Body of pancreas (tissue), 4 donors: ENCODE results near the gene OGFOD3. TPM values are rescaled to one million over a fixed set of nuclear protein-coding genes. Genes with fewer than 3 reads are reported as not detected.

Experiments used
- ATAC-seq: fragments of 150-250 bp; one replicate; pipeline ENCODE4 v1.9.1; 2016
- DNase-seq, 4 donors: peaks; one replicate each; pipeline ENCODE4 v3.0.0-alpha.2; 2019
- H3K27ac ChIP-seq, 4 donors: fragments of 200-600 bp; sonication (generic); 1 replicate in 3 of 4; 2 replicates in 1 of 4; pipeline versions ENCODE4 v1.5.1 to v1.6.1; 2016 to 2019; ENCODE audit warnings: mild to moderate bottlenecking in 1 of 4, mixed read lengths in 1 of 4, moderate library complexity in 1 of 4
- H3K27me3 ChIP-seq, 2 donors: fragments of 200-600 bp; sonication (generic); one replicate each; pipeline ENCODE4 v1.6.0; 2016; ENCODE audit warnings: mild to moderate bottlenecking in 1 of 2
- H3K36me3 ChIP-seq, 2 donors: fragments of 200-600 bp; sonication (generic); replicated peaks in 1 of 2; 2 replicates each; pipeline ENCODE4 v1.5.1; 2016; ENCODE audit warnings: low read depth in 2 of 2; ENCODE audit not compliant: insufficient read depth in 1 of 2
- H3K4me1 ChIP-seq: fragments of 200-600 bp; sonication (generic); one replicate; pipeline ENCODE4 v1.6.0; 2016
- H3K4me3 ChIP-seq, 2 donors: fragments of 200-600 bp; sonication (generic); 1 replicate in 1 of 2; 2 replicates in 1 of 2; pipeline ENCODE4 v1.5.1; 2016 to 2019
- H3K9me3 ChIP-seq, 3 donors: fragments of 200-600 bp; sonication (generic); 1 replicate in 2 of 3; 2 replicates in 1 of 3; pipeline ENCODE4 v1.5.1; 2016
- POLR2A ChIP-seq, 3 donors: fragments of 450-650 bp; IDR thresholded peaks; one replicate each; pipeline ENCODE4 v1.6.1; 2016; ENCODE audit warnings: antibody characterized with exemption in 3 of 3, mild to moderate bottlenecking in 2 of 3
- WGBS, 2 donors: methylation state at CpG; one replicate each; pipeline ENCODE4 v1.1.5; 2017; 5-methylcytosine and 5-hydroxymethylcytosine counted together
- intact Hi-C: fragments of 100-400 bp; cut with DNase I; formaldehyde crosslinking; loops from one replicate; pipeline ENCODE4 v1.15.1; 2023
- total RNA-seq, 2 donors: library from RNA; depleted of rRNA; stranded (reverse); fragments of >200 nt; gene quantifications; one replicate each; pipeline ENCODE4 v1.1.0, GENCODE V29; 2016
- TF ChIP-seq, protein P1 (sequence below), 7 experiments: fragments of 450-650 bp in 4 of 7; fragments of 200-600 bp in 3 of 7; sonication (generic) in 3 of 7; IDR thresholded peaks; one replicate each; pipeline ENCODE4 v1.5.1; 2016 to 2019; ENCODE audit warnings: antibody characterized with exemption in 7 of 7

OGFOD3 gene, protein sequence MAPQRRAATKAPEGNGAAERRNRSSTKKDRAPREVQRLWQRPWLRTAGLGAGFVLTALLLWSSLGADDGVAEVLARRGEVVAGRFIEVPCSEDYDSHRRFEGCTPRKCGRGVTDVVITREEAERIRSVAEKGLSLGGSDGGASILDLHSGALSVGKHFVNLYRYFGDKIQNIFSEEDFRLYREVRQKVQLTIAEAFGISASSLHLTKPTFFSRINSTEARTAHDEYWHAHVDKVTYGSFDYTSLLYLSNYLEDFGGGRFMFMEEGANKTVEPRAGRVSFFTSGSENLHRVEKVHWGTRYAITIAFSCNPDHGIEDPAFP
- 10 to 100 TPM; 16.8 to 40.0 TPM for total RNA-seq

DNA sequence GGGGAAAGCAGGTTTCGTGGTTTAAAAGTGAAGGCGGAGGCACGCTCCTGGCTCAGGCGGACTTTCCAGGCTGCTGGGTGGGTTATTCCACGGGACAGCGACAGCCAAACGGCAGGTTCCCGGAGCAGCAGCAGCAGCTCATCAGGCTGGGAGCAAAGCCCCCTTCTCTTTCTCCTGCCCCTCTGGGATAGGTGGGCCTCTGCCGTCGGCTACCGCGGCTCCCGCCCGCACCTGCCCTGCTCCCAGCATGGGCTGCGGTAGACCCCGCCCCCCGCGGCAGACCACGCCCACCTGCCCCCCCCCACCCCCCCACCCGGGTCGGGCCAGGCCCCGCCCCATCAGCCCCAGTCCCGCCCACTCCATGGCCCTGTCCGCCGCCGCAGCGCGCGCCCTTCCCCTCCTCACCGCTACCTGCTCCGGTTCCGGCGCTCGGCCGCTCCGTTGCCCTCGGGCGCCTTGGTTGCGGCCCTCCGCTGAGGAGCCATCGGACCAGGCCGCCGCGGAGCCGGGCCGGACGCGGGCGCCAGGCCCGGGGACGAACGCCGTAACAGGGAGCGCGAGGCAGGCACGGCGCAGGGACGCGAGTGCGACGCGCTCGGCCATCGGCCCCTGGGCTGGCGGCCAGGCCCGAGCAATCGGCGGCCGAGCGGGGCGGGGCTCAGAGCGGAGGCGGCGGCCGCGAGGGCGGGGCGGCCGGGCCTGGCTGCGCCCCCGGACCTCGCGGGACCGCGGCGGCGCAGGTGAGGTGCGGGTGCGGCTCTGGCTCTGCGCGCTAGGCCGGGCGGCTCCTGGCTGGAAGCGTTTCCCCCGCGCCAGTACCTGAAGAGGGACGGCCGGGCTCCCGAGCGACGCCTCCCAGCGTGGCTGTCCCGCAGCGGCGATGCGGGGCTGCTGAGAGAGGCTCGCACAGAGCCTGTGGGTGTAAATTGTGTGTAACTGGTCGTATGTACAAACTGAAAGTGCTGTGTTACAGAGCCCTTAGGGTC lies at the start of gene OGFOD3, which contains the start of gene HEXD:
OGFOD3 (minus strand) TSS at position 586 of the 986 bp plus-strand sequence; CDS start at position 485, 101 bp downstream.
HEXD (plus strand) TSS at position 347 of the 986 bp plus-strand sequence. CDS start 1,453 bp downstream, outside the sequence.
- ATAC-seq (peak; percentile 96), DNase-seq (peak; percentile 82 to 89 (median 86))
- intact Hi-C loops = no loop called here
- WGBS, 2 donors = 1 to 3% methylated on average over 9 to 86 of the region's 108 CpGs
- Histone ChIP-seq H3K27me3 (no peaks in the 10 kb centered on the region), H3K4me3 (peak within 1 kb of the TSS; percentile 54 to 66), H3K27ac (peak within 1 kb of the TSS; percentile 78 to 96 (median 91)), H3K9me3 (no peaks in the 10 kb centered on the region), H3K36me3 (no peaks in the 10 kb centered on the region), H3K4me1 (peaks cover 27% of the 10 kb centered on the region)
- TF ChIP-seq, protein P1, sequence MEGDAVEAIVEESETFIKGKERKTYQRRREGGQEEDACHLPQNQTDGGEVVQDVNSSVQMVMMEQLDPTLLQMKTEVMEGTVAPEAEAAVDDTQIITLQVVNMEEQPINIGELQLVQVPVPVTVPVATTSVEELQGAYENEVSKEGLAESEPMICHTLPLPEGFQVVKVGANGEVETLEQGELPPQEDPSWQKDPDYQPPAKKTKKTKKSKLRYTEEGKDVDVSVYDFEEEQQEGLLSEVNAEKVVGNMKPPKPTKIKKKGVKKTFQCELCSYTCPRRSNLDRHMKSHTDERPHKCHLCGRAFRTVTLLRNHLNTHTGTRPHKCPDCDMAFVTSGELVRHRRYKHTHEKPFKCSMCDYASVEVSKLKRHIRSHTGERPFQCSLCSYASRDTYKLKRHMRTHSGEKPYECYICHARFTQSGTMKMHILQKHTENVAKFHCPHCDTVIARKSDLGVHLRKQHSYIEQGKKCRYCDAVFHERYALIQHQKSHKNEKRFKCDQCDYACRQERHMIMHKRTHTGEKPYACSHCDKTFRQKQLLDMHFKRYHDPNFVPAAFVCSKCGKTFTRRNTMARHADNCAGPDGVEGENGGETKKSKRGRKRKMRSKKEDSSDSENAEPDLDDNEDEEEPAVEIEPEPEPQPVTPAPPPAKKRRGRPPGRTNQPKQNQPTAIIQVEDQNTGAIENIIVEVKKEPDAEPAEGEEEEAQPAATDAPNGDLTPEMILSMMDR (IDR thresholded peaks at IDR 0.05) = peak in 2 of 7 experiments; percentile 2 to 43
- peak in 2 of 3 donors; percentile 30 to 44 for TF ChIP-seq POLR2A (IDR thresholded peaks at IDR 0.05)

DNA sequence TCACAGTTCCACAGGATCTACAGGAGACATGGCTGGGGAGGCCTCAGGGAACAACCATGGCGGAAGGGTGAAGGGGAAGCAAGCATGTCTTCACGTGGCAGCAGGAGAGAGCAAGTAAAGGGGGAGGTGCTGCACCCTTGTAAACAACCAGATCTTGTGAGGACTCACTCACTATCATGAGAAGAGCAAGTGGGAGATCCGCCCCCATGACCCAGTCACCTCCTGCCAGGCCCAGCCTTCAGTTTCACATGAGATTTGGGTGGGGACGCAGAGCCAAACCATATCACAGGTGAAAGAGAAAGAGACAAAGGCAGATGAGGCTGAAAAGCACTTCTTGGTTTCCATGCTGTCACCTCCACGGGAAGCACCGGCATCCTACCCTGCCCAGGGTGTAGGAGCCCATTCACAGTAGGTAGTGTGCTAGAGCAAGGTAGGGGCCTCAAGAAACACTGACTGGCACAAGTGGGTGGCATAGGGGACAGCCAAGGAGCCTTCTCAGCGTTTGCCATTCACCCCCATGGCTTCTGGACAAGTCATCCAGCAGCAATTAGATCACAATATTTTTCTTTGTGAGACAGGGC lies 46.7 kb upstream of the OGFOD3 start:
- Histone ChIP-seq H3K4me3 (no peak overlapping the region), H3K36me3 (peaks cover 0 to 5% of the 10 kb centered on the region in 2 donors), H3K9me3 (no peaks in the 10 kb centered on the region), H3K27ac (no peak overlapping the region), H3K27me3 (no peaks in the 10 kb centered on the region), H3K4me1 (peaks cover 33% of the 10 kb centered on the region)
- no peak for TF ChIP-seq POLR2A (IDR thresholded peaks at IDR 0.05)
- TF ChIP-seq, protein P1 (IDR thresholded peaks at IDR 0.05) = no peak
- intact Hi-C loops = no loop called here
- 91% methylated on average over 6 to 7 of the region's 7 CpGs for WGBS, 2 donors
- ATAC-seq (no peak), DNase-seq (no peak)

DNA sequence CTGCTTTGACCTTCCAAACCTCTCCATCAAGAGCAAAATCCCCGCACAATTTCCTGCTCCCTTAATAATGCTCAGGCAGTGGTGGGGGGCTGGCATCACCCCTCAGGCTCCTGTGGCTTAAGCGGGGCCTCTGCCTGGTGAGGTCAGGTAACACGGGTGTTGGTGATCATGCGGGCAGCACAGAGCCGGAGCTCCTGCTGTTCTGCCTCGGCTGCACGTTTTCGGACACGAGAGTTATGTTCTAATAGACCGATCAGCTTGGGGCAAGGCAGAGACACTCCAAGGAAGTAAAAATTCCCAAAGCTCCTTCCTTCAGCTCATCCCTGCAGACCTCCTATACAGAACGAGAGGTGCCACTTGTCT lies 46.2 kb upstream of the OGFOD3 start:
- intact Hi-C loops = no loop called here
- peaks cover 37% of the 10 kb centered on the region for H3K4me1 ChIP-seq
- DNase-seq (no peak), ATAC-seq (no peak)
- peaks cover 0 to 5% of the 10 kb centered on the region in 2 donors for H3K36me3 ChIP-seq
- no peaks in the 10 kb centered on the region for H3K9me3 ChIP-seq
- H3K4me3 ChIP-seq = no peak overlapping the region
- H3K27me3 ChIP-seq = no peaks in the 10 kb centered on the region
- TF ChIP-seq, protein P1 (IDR thresholded peaks at IDR 0.05) = no peak
- no peak for TF ChIP-seq POLR2A (IDR thresholded peaks at IDR 0.05)
- peak overlapping the region in 2 of 4 donors; percentile 12 to 47 for H3K27ac ChIP-seq
- 88 to 91% methylated on average over 4 to 11 of the region's 11 CpGs for WGBS, 2 donors

DNA sequence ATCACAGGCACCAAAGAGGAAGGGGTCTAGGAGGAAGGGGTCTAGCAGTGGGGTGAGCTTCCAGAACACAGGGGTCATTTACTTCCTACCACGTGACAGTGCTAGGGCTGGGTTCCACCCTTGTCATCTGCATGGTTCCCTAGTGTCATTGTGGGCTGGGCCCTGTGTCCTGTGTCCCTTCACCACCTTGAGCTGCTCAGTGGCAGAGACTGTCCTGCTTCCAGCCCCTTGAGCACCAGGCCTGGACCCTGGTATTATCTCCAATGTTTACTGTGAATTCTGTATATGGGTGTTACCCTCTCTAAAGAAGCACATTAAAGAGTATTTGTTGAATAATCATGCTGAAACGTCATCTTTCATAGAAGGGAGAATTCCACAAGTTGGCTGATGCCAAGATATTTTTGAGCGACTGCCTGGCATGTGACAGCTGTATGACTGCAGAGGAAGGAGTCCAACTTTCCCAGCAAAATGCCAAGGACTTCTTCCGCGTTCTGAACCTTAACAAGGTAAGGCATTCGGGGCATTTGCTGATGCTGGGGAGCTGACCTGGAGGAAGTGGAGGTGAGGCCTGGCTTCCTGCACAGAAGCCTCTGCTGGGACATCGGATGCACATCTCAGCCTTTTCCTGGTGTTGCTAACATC lies 45.7 kb upstream of the OGFOD3 start:
- H3K36me3 ChIP-seq = peaks cover 0 to 5% of the 10 kb centered on the region in 2 donors

More for the DNA sequence above, 45.7 kb upstream of the OGFOD3 start:
- Histone ChIP-seq H3K27me3 (no peaks in the 10 kb centered on the region), H3K4me3 (no peak overlapping the region), H3K9me3 (no peaks in the 10 kb centered on the region), H3K27ac (peak overlapping the region in 2 of 4 donors; percentile 12 to 47), H3K4me1 (peaks cover 42% of the 10 kb centered on the region)
- DNase-seq (peak in 2 of 4 donors; percentile 46 to 51), ATAC-seq (peak; percentile 29)
- intact Hi-C loops = no loop called here
- TF ChIP-seq, protein P1 (IDR thresholded peaks at IDR 0.05) = no peak
- no peak for TF ChIP-seq POLR2A (IDR thresholded peaks at IDR 0.05)
- WGBS, 2 donors = 24 to 39% methylated on average over 5 to 7 of the region's 7 CpGs
